ENCODE data around the gene GUCD1. TPM values are rescaled to one million over a fixed set of nuclear protein-coding genes. Genes with fewer than 3 reads are reported as not detected.

GUCD1 gene
- total and polyA plus RNA-seq, 2 of the 13 experiments (the other 11 are each of a cell fraction or from before 2014, with no cell fraction given), result 128 to 245 TPM

GRCh38 chr22:24514241-24515026 is 40.5 kb downstream of the GUCD1 start (continued):
- TF ChIP-seq POGK (CRISPR knock-in tag; conservative IDR thresholded peaks at IDR 0.05) (peak; percentile 94), NCOA2 (CRISPR knock-in tag; IDR thresholded peaks at IDR 0.05) (peak; percentile 97), ZNF660 (CRISPR knock-in tag; IDR thresholded peaks at IDR 0.05; ENCODE audit: borderline replicate concordance, low read depth) (peak; percentile 79; the same call in 1 of the 2 replicates), SRY (CRISPR knock-in tag; IDR thresholded peaks at IDR 0.05) (peak; percentile 85), SCMH1 (CRISPR knock-in tag; IDR thresholded peaks at IDR 0.05; ENCODE audit: borderline replicate concordance) (no peak), ZNF691 (CRISPR knock-in tag; IDR thresholded peaks at IDR 0.05; ENCODE audit: borderline replicate concordance, low read depth) (peak; percentile 92), ZNF121 (CRISPR knock-in tag; IDR thresholded peaks at IDR 0.05) (peak; percentile 75), NFIB (CRISPR knock-in tag; IDR thresholded peaks at IDR 0.05; ENCODE audit: borderline replicate concordance) (no peak), KLF16 (CRISPR knock-in tag; IDR thresholded peaks at IDR 0.05) (peak; percentile 50 to 98; a peak in 2 of 4 replicates), ZNF224 (CRISPR knock-in tag; IDR thresholded peaks at IDR 0.05) (peak; percentile 87; the same call in 1 of the 2 replicates), NR2F6 (IDR thresholded peaks at IDR 0.05) (peak; percentile 83), NR2F6 (CRISPR knock-in tag; IDR thresholded peaks at IDR 0.05) (peak; percentile 95), HHEX (CRISPR knock-in tag; IDR thresholded peaks at IDR 0.05) (0 out of 2 replicates have a peak, but pooled peaks have one; percentile 11), ZNF234 (CRISPR knock-in tag; conservative IDR thresholded peaks at IDR 0.05) (0 out of 2 replicates have a peak, but pooled peaks have one; percentile 27), TRAFD1 (CRISPR knock-in tag; IDR thresholded peaks at IDR 0.05; ENCODE audit: borderline replicate concordance) (peak; percentile 89; the same call in 1 of the 2 replicates), HMG20A (CRISPR knock-in tag; IDR thresholded peaks at IDR 0.05; ENCODE audit: borderline replicate concordance) (peak; percentile 89), CBX5 (CRISPR knock-in tag; IDR thresholded peaks at IDR 0.05; ENCODE audit: borderline replicate concordance) (peak; percentile 98; the same call in 1 of the 2 replicates), AHDC1 (CRISPR knock-in tag; IDR thresholded peaks at IDR 0.05; ENCODE audit: borderline replicate concordance) (peak; percentile 75; the same call in 1 of the 2 replicates), ZNF567 (CRISPR knock-in tag; IDR thresholded peaks at IDR 0.05; ENCODE audit: borderline replicate concordance) (0 out of 2 replicates have a peak, but pooled peaks have one; percentile 32)
